ENCODE results near the gene ZNF710. TPM values are rescaled to one million over a fixed set of nuclear protein-coding genes. Genes with fewer than 3 reads are reported as not detected.

Gene ZNF710
- total RNA-seq, 1 experiment from 2014 or later: 27.3 TPM

DNA sequence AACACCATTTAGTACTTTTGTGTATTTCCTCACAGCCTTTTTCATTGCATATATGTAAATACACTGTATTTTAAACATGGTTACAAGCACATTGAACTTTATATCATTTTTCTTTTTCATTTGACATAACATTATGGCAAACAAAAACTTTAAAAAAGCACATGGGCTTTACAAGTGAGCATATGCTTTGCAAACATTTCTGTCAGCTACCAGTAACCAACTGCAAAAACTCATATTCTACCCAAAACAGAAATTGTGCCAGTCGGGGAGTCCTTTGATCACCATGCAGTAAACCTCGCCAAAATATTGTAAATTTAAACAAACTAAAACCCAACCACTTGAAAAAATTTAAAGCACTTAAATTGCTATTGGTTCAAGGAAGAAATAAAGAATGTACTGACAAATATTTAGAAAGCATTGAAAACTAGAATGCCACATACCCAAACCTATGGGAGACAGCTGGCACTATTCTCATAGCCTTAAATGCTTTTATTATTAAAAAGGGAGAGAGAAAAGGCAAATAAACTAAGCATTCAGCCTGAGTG, 24.4 kb downstream of the ZNF710 start:
- Histone ChIP-seq H3K27me3 (replicated peaks; ENCODE audit: insufficient read depth, low read depth, low read length, poor library complexity) (no peaks in the 10 kb centered on the region), H3K4me3 (ENCODE audit: low read depth, low read length, poor library complexity, severe bottlenecking) (no peak overlapping the region), H3K27ac (ENCODE audit: low read depth, low read length, poor library complexity, severe bottlenecking) (no peak overlapping the region), H3K9me3 (ENCODE audit: low read depth, low read length, poor library complexity, severe bottlenecking) (no peaks in the 10 kb centered on the region), H3K36me3 (ENCODE audit: insufficient read depth, low read length, poor library complexity, severe bottlenecking) (no peaks in the 10 kb centered on the region), H3K4me1 (ENCODE audit: insufficient read depth, low read length, poor library complexity, severe bottlenecking) (peaks cover under 1% of the 10 kb centered on the region)
- DNase-seq (ENCODE audit: low spot score): no peak
- ChIA-PET POLR2A (ENCODE audit: low non-redundant PET) (no interaction called here), CTCF (interaction anchor here (0.7 kb wide), 1 partner anchor 22 kb away, joined by 10 read pairs; no protein-coding TSS in a partner anchor)
- intact Hi-C loops (cut with micrococcal nuclease; ENCODE audit: unreplicated experiment): no loop called here
- TF ChIP-seq, protein P1, sequence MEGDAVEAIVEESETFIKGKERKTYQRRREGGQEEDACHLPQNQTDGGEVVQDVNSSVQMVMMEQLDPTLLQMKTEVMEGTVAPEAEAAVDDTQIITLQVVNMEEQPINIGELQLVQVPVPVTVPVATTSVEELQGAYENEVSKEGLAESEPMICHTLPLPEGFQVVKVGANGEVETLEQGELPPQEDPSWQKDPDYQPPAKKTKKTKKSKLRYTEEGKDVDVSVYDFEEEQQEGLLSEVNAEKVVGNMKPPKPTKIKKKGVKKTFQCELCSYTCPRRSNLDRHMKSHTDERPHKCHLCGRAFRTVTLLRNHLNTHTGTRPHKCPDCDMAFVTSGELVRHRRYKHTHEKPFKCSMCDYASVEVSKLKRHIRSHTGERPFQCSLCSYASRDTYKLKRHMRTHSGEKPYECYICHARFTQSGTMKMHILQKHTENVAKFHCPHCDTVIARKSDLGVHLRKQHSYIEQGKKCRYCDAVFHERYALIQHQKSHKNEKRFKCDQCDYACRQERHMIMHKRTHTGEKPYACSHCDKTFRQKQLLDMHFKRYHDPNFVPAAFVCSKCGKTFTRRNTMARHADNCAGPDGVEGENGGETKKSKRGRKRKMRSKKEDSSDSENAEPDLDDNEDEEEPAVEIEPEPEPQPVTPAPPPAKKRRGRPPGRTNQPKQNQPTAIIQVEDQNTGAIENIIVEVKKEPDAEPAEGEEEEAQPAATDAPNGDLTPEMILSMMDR (conservative IDR thresholded peaks at IDR 0.05; ENCODE audit: low read depth, low read length): no peak
- TF ChIP-seq EZH2 (IDR thresholded peaks at IDR 0.05; ENCODE audit: borderline replicate concordance, low read depth, low read length, poor library complexity, severe bottlenecking): no peak
- no TSS peak for BruUV-seq (replicated peaks)

DNA sequence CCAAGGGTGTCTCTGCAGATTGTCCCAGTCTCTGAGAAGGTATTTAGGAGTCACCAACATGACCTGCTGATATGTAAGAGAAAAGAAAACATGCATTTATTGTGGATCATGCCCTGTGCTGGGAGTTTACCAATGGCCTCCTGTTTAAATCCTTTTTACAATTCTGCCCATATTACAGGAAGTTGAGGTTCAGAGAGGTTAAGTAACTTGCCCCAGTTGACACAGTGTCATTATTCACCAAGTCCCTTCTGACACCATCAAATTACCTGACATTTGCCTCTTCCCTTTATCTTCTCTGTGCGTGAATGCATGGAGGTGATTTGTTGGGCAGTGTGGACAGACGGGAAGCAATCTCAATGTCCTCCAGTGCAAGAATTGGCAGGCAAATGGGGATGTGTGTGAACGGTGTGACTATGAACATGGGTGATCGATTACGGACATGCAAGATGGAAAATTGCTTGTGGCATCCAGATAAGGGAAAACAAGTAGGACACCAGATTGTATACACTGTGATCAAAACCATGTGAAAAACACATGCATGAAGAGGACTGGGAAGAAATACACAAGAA, 27.3 kb downstream of the ZNF710 start:
- CTCF ChIA-PET: interaction anchor here (0.6 kb wide), 1 partner anchor 59 kb away, joined by 10 read pairs; no protein-coding TSS in a partner anchor
- Histone ChIP-seq H3K4me1 (ENCODE audit: insufficient read depth, low read length, poor library complexity, severe bottlenecking) (peaks cover 16% of the 10 kb centered on the region), H3K27me3 (replicated peaks; ENCODE audit: insufficient read depth, low read depth, low read length, poor library complexity) (no peaks in the 10 kb centered on the region), H3K9me3 (ENCODE audit: low read depth, low read length, poor library complexity, severe bottlenecking) (no peaks in the 10 kb centered on the region), H3K4me3 (ENCODE audit: low read depth, low read length, poor library complexity, severe bottlenecking) (no peak overlapping the region), H3K27ac (ENCODE audit: low read depth, low read length, poor library complexity, severe bottlenecking) (no peak overlapping the region), H3K36me3 (ENCODE audit: insufficient read depth, low read length, poor library complexity, severe bottlenecking) (no peaks in the 10 kb centered on the region)
- POLR2A ChIA-PET (ENCODE audit: low non-redundant PET): no interaction called here
- no peak for DNase-seq (ENCODE audit: low spot score)
- no TSS peak for BruUV-seq (replicated peaks)
- TF ChIP-seq EZH2 (IDR thresholded peaks at IDR 0.05; ENCODE audit: borderline replicate concordance, low read depth, low read length, poor library complexity, severe bottlenecking): no peak
- TF ChIP-seq, protein P1 (conservative IDR thresholded peaks at IDR 0.05; ENCODE audit: low read depth, low read length): no peak
- intact Hi-C loops (cut with micrococcal nuclease; ENCODE audit: unreplicated experiment): no loop called here

DNA sequence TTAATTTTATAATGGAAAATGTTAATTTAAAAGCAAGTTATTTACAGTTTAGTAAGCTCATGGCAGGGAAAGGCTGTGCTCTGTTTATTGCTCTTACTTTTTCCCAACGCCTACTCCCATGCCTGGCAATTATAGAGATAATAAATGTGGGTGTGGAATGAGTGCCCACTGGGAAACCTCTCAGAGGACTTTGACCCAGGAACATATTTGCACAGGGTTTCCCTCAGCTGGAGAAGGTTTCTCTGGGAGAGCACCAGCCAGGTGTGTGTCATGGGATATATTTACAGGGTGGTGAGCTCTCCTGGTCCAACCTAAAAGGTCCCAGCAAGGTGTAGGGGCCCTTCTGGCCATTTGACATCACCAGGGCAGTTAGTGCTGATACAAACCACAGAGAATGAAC, 27.9 kb downstream of the ZNF710 start:
- peaks cover 21% of the 10 kb centered on the region for H3K4me1 ChIP-seq (ENCODE audit: insufficient read depth, low read length, poor library complexity, severe bottlenecking)
- no peak for DNase-seq (ENCODE audit: low spot score)
- H3K36me3 ChIP-seq (ENCODE audit: insufficient read depth, low read length, poor library complexity, severe bottlenecking): no peaks in the 10 kb centered on the region
- H3K27me3 ChIP-seq (replicated peaks; ENCODE audit: insufficient read depth, low read depth, low read length, poor library complexity): no peaks in the 10 kb centered on the region
- intact Hi-C loops (cut with micrococcal nuclease; ENCODE audit: unreplicated experiment): no loop called here
- TF ChIP-seq, protein P1 (conservative IDR thresholded peaks at IDR 0.05; ENCODE audit: low read depth, low read length): no peak
- no peak for TF ChIP-seq EZH2 (IDR thresholded peaks at IDR 0.05; ENCODE audit: borderline replicate concordance, low read depth, low read length, poor library complexity, severe bottlenecking)
- POLR2A ChIA-PET (ENCODE audit: low non-redundant PET): no interaction called here
- no peak overlapping the region for H3K27ac ChIP-seq (ENCODE audit: low read depth, low read length, poor library complexity, severe bottlenecking)
- CTCF ChIA-PET: no interaction called here
- no peak overlapping the region for H3K4me3 ChIP-seq (ENCODE audit: low read depth, low read length, poor library complexity, severe bottlenecking)
- no peaks in the 10 kb centered on the region for H3K9me3 ChIP-seq (ENCODE audit: low read depth, low read length, poor library complexity, severe bottlenecking)
- no TSS peak for BruUV-seq (replicated peaks)

All from A673 (cell line).